DND-41 (cell line): Measurements from ENCODE around the gene CD300E.

Experiments used
- EZH2 ChIP-seq: IDR thresholded peaks from 3 replicates; pipeline ENCODE4 v1.6.1; 2012; ENCODE audit warnings: borderline replicate concordance, low read depth, mild to moderate bottlenecking, moderate library complexity, low read length, inconsistent platforms; ENCODE audit not compliant: severe bottlenecking
- TF ChIP-seq, protein P1 (sequence below): IDR thresholded peaks from 2 replicates; pipeline ENCODE4 v1.5.1; 2012; ENCODE audit warnings: borderline replicate concordance, low read length, moderate library complexity, mild to moderate bottlenecking; ENCODE audit not compliant: poor library complexity, severe bottlenecking; ENCODE audit errors: extremely low read depth

- TF ChIP-seq, protein P1, sequence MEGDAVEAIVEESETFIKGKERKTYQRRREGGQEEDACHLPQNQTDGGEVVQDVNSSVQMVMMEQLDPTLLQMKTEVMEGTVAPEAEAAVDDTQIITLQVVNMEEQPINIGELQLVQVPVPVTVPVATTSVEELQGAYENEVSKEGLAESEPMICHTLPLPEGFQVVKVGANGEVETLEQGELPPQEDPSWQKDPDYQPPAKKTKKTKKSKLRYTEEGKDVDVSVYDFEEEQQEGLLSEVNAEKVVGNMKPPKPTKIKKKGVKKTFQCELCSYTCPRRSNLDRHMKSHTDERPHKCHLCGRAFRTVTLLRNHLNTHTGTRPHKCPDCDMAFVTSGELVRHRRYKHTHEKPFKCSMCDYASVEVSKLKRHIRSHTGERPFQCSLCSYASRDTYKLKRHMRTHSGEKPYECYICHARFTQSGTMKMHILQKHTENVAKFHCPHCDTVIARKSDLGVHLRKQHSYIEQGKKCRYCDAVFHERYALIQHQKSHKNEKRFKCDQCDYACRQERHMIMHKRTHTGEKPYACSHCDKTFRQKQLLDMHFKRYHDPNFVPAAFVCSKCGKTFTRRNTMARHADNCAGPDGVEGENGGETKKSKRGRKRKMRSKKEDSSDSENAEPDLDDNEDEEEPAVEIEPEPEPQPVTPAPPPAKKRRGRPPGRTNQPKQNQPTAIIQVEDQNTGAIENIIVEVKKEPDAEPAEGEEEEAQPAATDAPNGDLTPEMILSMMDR = no peak
- no peak for TF ChIP-seq EZH2
Measured at GRCh38 chr17:74585711-74586110, 37.8 kb downstream of the CD300E start.
